HG03196 (cell line): Measurements from ENCODE around the gene PTK6.

Experiments used
- ATAC-seq: cut with Tn5 transposase; IDR thresholded peaks from one replicate; pipeline ENCODE4 v1.9.1; 2021; ENCODE audit not compliant: unreplicated experiment

Gene PTK6

DNA sequence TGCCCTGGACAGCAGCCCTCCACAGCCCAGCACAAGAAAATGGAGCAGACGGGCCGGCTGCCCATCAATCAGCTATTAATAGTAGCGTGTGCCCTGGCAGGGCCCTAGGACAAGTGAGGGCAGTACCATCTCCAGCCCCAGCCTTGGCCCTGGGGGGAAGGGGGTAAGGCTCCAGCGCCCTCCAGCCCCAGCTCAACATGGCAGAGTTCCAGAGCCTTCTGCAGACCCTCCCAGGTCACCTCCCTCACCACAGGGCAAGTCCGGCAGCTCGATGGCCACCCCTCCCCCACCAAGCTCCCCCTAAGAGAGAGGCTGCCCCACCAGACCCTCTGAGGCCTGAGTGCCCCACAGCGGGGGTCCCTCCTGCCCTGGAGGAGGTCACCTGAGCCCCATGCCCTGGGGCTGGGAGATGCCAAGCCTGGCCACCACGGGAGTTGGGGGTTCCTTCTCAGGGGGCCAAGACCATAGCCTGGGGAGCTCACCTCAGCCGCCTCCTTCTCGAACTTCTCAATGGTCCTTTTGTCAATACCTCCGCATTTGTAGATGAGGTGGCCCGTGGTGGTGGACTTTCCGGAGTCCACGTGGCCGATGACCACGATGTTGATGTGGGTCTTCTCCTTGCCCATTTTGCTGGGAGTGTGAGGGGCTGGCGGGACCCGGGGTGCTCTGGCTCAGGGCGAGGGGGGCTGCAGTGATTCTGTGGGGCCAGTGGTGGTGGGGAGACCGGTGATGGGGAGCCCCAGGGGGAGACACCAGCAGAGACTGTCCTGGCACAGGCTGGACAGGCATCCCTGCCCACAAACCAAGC is 39.8 kb downstream of the PTK6 start:
- no peak for ATAC-seq

DNA sequence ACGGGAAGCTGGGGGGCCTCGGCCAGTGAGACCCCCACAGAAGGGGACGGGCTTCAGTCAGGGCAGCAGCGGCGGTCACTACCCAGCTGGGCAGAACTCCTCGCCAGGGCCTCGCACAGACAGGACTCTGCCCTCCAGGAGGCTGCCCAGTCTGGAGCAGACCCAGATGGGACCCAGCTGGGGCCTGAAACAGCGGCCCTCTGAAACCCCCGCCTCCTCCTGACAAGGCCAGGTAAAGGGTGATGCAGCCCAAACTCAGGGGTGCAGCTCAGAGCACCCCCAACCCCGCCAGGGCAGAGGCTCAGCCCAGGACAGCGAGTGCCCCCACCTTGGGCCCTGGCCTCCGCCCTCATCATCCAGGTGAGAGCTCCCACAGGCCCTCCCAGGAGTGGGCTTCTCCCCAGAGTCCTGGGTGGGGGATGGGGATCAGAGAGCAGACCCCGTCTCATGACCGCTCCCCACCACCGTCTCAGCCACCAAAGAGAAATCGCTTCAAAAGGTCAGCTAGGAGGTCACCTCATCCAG is 40.5 kb downstream of the PTK6 start:
- no peak for ATAC-seq

DNA sequence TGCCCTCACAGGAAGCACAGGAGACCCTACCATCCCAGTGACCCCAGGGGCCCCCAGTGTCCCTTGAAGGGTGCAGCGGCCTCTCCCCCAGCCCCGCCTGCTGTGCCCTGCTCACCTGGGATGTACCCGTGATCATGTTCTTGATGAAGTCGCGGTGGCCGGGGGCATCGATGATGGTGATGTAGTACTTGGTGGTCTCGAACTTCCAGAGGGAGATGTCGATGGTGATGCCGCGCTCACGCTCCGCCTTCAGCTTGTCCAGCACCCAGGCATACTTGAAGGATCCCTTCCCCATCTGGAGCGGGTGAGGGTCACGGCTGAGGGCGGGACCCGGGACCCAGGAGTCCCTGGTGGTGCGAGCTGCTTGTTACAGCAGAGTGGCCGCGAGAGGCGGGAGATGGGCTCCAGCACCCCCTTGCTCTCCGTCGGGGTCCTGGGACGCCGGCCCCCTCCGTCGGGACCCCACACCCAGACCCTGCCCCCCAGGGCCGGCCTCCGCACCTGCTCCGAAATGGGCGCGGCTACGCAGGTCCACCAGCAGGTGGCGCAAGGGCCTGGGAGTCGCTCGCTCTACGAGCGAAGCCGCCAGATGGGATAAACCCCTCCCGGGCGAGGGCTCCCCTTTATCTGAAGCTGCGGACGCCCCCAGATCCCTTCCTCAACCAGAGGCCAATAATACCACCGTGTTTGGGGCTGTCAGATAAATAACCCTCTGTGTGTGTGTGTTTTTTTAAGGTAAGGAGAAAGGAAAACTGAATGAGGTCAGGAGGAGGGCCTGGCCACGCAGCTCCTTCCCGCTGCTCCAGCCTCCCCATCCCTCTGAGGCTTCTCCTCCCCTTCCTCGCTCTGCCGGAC is 41.2 kb downstream of the PTK6 start:
- ATAC-seq, result no peak

DNA sequence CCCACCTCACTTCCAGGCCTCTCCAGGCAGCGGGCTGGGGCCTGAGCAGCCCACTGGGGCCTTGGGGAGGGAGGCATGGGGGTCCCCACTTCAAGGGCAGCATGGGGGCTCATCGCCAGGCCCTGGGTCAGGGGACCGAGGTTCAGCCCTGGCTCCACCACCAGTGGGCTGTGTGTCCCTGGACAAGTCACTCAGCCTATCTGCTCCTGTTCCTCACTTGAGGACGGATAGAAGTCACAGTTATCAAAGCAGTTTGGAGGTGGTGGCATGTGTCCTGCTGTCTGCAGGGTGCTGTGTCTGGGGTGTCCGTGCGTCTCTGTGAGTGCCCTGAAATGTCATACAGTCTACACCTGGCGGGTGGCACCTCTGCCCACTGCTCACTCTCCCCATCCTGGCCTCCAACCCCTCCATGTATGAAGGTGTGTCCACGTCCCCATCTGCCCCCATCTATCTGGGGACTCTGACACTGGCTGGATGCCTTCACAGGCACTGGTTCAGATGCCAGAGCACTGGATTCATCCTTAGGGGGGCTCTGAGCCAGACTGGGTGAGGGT is 41.9 kb downstream of the PTK6 start:
- ATAC-seq, result no peak

DNA sequence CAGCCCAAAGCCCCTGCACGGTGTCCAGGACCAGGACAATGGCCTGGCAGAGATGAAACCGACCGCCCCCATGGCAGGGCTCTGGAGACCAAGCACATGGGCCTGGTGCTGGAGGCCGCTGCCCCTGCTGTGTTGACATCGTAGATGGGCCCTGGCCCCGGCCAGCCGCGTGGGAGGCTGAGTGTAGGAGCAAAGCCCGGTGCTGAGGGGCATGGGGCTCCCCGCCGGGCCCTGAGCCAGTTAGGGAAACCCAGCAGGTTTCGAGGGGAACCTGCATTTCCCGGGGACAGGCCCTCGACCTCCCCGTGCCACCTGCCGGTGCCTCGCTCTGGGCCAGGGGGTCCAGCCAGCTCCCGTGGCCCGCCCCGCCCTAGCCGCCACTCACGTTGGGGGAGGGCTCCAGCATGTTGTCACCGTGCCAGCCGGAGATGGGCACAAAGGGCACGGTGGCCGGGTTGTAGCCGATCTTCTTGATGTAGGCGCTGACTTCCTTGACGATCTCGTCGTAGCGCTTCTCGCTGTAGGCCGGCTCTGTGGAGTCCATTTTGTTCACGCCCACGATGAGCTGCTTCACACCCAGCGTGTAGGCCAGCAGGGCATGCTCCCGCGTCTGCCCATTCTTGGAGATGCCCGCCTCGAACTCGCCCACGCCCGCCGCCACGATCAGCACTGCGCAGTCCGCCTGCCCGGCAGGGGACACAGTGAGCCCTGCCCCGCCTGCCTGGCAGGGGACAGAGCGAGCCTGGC is 42.6 kb downstream of the PTK6 start:
- ATAC-seq, result no peak

DNA sequence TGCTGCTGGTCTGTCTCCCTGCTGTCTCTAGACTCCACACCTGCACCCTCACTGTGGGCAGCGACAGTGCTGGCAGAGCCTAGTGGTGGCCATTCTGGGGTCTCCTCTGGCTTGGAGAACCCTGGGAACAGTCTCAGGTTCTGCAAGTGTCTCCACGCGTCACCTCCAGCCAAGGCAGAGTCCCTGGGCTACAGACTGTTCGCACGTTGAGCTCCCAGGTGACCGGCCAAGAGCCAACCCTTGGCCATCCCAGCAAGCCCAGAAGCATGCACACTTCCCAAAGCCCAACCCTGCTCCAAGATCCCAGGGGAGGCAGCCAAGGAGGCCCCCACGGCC is 43.1 kb downstream of the PTK6 start:
- no peak for ATAC-seq

DNA sequence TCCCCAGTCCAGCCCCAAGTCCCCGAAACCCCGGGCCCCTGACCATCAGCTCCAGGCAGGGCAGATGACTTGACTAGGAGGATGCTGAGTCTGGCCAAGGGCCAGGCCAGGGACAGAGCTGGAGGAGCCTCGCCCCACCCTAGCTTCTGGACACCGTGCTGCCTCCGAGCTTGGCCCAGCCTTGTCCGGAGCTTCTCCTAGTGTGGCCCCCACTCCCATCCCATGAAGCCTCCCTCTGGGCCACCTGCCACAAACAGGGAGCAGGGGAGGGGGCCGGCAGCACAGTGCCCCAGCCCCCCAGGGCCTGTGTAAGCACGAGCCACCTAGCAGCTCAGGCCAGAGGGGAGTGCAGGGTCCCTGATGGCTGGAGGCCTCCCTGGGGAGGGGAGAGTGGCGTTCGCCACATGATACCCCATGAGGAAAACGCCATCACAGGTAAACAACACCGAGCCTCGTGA is 43.6 kb downstream of the PTK6 start:
- no peak for ATAC-seq

DNA sequence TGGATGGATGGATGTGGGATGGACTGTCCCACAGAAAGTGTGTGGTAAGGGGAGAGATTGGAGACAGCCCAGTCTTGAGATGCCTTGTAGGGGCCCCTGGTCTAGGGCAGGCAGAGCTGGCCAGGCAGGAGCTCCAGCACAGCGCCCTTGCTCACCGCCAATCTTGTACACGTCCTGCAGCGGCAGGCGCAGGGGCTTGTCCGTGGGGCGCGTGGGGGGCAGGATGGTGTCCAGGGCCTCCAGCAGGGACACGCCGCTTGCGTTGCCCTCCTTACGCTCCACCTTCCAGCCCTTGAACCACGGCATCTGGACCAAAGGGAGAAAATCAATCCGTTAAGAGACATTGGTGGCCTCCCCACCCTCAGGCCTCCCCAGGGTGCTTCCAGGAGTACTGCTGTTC is 44.2 kb downstream of the PTK6 start:
- no peak for ATAC-seq

DNA sequence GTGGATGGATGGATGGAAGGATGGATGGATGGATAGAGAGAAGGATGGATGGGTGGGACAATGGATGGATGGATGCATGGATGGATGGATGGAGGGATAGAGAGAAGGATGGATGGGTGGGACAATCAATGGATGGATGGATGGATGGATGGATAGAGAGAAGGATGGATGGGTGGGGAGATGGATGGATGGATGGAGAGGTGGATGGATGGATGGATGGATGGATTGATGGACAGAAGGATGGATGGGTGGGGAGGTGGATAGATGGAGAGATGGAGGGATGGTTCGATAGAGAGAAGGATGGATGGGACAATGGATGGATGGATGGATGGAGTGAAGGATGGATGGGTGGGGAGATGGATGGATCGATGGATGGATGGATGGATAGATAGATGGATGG is 44.7 kb downstream of the PTK6 start:
- ATAC-seq, result no peak

DNA sequence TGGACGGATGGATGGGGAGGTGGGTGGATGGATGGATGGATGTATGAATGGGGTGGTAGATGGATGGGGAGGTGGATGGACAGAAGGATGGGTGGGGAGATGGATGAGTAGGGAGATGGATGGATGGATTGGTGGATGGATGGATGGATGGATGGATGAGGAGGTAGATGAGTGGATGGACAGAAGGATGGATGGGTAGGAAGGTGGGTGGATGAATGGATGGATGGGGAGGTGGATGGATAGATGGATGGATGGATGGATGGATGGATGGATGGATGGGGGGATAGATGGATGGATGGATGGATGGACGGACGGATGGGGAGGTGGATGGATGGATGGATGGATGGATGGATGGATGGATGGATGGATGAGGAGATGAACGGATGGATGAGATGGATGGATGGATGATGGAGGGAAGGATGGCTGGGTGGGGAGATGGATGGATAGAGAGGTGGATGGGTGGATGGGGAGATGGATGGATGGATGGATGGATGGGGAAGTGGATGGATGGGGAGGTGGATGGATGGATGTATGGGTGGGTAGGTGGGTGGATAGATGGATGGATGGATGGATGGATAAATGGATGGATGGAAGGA is 45.4 kb downstream of the PTK6 start:
- no peak for ATAC-seq

DNA sequence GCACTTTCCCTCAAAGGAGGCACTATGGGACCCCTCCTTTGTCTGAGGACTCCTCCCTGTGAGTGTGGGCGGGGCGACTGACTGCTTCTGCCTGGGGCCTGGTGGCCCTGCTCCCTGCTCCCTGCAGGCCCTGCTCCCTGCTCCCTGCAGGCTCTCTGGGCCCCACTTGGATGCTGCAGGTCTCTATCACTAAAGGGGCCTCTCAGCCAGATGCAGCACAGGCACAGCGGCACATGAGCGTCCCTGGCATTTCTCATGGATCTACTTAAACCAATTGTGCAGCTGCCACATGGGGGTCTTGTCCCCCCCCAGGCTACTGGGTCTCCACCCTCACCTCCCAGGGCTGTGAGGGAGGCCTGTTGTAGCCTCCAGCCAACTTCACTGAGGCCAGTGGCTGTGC is 46.1 kb downstream of the PTK6 start:
- ATAC-seq, result no peak

DNA sequence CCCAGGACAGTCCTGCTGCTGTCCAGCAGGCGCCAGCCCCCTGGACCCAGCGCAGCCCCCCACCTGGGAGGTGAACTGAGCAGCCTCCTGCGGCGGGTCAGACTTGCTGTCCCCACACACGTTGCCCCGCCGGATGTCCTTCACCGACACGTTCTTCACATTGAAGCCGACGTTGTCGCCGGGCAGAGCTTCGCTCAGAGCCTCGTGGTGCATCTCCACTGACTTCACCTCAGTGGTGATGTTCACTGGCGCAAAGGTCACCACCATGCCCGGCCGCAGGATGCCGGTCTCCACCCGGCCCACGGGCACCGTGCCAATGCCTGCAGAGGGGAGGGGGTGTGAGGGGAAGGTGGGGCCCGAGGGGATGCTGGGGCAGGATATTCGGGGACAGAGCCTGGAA is 46.8 kb downstream of the PTK6 start:
- ATAC-seq, result no peak

DNA sequence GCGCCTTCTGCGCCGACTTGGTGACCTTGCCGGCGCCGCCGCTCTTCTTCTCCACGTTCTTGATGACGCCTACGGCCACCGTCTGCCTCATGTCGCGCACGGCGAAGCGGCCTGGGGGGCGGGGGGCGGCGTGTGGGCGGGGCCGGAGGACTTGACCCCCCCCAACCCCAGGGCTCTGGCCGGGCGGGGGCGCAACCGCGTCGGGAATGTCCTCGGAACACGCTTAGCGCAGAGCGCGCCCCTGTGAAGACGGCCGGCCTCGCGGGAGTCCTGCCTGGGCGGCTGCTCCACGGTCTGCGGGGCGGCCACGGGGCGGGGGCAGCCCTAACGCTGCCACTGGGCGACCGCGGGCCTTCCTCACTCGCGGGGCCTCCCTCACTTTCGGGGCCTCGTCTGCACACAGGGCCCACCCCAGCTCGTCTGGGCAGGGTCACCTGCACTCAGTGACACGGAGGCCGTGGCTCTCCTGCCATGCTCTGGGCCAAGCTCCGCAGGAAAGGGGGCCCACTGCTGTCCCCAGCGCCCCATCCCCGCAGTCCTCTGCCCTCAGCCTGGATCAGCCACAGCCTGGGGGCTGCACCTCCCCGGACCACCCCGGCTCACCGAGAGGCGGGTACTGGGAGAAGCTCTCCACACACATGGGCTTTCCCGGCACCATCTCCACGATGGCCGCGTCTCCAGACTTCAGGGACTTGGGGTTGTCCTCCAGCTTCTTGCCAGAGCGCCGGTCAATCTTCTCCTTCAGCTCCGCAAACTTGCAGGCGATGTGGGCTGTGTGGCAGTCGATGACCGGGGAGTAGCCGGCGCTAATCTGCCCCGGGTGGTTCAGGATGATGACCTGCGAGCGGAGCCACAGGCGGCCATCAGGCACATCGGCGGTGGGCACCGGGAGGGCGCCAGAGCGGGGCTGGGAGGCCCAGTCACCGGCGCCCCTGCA is 48.6 kb downstream of the PTK6 start:
- ATAC-seq, result no peak

DNA sequence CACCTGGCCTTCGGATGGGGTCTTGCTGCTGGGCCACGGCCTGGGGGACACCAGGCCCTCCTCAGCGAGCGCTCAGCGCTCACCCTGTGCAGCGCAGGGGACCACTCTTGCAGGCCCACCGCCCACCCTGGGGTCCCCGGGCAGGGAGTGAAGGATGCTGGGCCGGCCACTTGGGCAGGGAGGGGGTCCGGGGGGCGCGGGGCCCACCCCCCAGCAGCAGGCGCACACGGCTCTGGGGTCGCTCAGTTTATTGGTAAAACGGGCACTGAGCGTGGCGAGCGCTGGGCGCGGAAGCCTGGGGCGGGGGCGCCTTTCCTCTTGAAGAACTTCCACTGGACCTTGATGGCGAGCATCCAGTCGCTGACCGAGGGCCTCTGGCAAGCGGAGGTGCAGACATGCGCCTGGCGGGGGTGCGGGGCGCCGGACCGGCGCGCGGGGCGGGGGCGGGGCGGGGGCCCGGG is 49.4 kb downstream of the PTK6 start:
- no peak for ATAC-seq

DNA sequence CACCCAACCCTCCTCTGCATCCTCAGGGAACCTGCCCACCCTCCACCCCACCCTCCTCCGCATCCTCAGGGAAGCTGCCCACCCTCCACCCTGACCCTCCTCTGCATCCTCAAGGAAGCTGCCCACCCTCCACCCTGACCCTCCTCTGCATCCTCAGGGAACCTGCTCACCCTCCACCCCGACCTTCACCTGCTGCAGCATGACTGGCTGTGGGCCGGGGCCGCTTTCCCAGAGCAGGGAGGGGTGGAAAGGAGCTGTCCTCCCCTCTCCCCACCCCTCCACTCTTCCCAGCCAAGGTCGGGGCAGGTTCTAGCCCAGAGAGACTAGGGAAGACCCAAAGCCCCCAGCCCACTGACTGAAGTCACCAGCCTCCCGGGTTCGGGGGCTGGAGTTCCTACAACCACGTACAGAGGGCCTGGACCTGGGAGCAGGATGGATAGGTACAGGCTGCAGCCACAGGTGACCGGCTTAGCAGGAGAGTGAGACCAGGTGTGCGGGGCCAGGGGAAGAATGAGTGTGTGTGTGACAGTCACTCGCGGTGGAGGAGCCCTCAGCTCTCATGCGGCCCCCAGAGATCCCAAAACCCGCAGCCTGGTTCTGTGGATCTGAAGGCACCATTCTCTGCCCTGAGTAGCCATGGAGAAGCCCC is 49.9 kb downstream of the PTK6 start:
- ATAC-seq, result no peak

DNA sequence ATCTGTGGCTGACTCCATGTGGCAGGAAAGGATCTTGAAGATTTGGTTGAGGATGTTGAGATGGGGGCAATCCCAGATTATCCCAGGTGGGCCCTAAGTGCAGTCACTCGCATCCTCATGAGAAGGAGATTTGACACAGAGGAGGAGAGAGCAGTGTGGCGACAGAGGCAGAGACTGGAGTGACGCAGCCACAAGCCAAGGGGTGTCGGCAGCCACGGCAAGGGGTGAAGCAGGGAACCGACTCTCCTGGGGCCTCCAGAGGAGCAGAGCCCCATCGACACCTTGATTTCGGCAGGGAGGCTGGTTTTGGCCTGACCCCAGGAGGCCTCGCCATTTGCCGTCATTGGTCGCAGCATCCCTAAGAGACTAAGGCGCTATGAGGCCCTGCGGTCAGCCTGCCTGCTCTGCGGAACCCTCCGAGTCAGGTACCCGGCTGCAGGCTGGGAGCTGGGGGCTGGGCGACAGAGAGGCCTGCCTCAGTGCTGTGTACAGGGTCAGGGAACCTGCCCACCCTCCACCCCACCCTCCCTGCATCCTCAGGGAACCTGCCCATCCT is 50.8 kb downstream of the PTK6 start:
- no peak for ATAC-seq

DNA sequence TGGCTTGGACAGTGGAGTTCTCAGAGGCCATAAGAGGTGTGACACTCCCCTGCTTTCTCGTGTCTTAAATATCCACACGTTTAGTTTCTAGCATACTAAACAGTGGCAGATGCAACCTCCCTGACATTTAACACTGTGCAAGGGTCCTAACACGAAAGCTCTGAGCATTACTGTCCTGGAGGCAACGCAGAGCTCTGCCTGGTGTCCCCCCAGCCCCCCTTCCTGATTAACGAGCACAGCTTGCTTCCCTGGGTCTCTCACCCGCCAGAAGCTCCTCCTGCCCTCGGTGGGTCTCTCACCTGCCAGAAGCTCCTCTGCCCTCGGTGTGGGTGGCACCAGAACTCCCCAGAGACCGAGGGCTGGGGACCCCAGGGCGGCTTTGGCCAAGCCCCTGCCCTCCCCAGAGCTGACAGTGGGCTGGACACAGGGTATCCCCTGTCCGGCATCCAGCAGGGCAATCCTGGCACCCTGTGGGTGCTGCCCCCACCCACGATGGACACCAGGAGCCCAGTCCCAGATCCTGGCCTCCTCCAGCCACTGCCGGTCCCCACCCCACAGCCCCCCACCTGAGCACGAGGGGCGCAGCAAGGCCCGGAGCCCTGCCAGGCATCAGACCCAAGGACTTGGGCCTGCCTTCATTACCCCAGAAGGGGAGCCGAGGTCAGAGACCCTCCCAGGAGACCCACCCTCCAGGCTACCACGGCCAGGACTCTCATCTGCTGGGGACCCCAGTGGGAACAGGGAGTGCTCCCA is 52.3 kb downstream of the PTK6 start:
- ATAC-seq, result no peak

DNA sequence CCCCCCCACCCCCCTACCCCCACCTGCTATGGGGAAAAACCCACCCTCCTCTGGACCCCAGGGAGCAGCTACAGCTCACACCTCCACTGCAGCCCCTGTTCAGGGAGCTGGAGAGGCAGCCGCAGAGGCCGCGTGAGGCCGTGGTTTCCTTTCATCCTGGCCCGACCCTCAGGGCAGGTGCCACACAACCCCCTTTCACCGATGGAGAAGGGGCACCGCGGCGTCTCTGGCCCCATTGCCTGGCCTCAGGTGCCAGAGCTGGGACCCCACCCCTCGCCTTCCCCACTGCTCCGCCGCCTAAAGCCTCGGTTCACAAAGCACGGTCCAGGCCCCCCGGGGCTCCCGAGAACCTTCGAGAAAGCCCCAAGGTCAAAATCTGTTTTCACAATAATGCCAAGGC is 52.9 kb downstream of the PTK6 start:
- ATAC-seq, result no peak
